GM04503 (cell line): ENCODE data around the gene ARHGEF35.
"Not testable (repeated sequence)": the region's sequence is repeated elsewhere in the genome, so short reads cannot be mapped to it uniquely, and the experiment has no call there.

Source experiments
- DNase-seq: peaks from one replicate; pipeline ENCODE4 v3.0.0-alpha.2; 2012; ENCODE audit warnings: low read depth

ARHGEF35 gene

DNA sequence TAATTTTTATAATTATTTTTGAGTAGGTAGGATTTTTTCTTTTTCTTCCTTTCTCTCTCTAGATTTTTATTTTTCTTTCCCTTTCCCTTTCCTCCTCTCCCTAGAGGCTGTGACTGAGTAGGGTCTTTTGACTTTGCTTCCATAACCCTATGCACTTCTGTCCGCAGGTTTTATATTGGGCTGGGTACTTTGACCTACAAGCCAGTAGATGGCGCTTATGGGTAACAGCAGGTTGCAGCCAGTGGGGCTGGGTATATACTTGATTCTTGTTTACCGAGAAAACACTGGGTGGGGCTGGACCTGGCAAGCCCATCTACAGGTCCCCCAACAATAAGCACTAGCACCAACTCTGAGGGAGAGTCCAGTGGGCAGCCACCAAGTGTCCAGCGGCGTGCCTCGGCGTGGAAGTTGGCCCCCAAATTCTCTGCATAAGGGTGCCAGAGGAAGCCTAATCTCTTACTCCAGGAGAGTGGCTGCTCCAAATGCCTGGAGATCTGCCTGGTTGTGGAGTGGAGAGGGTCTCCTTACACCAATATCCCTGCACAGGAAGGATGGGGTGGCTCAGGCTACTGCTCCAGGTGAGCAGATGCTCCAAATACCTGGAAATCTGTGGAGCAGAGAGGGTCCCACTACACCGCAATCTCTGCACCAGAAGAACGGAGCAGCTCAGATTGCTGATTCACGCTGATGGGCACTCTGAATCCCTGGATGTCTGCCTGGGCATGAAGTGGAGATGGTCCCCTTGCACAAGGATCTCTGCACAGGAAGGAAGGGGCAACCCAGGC, 17.1 kb downstream of the ARHGEF35 start:
- DNase-seq = not testable (repeated sequence)

GRCh38 chr7:144174613-144175012, 21.0 kb downstream of the ARHGEF35 start:
- no peak for DNase-seq

DNA sequence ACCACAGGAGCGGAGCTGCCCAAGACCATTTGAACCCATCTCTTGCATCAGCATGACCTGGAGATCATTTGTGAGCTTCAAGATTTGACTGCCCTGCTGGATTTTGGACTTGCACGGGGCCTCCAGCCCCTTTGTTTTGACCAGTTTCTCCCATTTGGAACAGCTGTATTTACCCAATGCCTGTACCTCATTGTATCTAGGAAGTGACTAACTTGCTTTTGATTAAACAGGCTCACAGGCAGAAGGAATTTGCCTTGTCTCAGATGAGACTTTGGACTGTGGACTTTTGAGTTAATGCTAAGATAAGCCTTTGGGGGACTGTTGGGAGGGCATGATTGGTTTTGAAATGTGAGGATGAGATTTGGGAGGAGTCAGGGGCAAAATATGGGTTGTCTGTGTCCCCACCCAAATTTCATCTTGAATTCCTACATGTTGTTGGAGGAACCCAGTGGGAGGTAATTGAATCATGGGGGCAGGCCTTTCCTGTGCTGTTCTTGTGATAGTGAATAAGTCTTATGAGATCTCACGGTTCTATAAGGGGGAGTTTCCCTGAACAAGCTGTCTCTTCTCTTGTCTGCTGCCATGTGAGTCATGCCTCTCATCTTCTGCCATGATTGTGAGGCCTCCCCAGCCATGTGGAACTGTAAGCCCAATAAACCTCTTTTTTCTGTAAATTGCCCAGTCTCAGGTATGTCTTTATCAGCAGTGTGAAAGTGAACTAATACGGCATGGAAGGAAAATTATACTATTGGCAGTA, 23.9 kb downstream of the ARHGEF35 start:
- DNase-seq = not testable (repeated sequence)

DNA sequence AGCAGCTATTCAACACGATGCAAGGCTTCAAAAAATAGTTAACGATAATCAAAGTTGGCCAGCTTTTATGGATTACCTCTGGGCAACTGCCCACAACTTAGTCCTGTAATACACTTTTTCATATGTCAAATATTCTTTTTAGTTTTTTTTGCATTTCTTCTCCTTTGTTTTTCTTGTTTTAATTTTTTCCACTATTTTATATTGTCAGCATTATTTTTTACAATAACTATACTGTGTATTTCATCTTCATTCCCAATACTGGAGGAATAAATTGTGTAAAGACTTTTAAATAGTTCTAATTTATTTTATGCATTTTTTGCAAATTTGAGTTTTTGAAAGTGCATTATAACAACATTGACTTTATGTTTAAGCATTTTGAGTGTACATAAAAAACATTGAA, 30.8 kb downstream of the ARHGEF35 start:
- no peak for DNase-seq

DNA sequence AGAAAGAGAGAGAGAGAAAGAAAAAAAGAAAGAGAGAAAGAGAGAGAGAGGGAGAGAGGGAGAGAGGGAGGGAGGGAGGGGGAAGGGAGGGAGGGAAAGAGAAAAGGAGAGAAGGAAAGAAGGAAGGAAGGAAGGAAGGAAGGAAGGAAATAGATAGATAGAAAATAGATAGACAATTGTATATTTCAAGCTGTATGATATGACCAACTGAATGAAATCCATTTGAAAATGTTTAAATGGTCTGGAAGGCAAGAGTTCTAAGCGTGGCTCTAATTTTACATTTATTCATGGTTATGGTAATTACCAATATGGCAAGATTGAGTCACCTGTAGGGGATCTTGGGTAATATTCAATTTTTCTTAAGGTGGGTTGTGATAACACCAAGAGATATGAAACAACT, 36.8 kb downstream of the ARHGEF35 start:
- no peak for DNase-seq

- DNase-seq = no peak
These were observed 47.3 kb downstream of the ARHGEF35 start for GRCh38 chr7:144148224-144148827.

DNA sequence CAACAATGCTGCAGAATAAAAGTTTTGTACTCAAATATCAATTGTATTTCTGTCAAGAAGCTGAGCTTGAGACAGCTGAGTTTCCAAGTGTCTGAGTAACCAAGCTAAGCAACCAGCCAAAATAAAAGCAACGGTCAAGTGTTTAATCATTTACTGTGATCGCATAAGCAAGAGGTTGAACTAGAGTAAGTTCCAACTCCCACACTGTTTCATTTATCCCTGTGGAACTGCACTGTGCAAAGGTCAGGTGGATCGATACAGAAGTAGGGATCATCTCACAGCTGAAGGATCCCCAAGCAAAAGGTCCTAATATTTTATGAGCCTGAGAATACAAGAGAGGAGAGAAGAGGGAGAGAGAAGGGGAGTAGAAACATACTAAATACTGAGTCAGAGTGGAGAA, 51.2 kb downstream of the ARHGEF35 start:
- no peak for DNase-seq

GRCh38 chr7:144142187-144142586, 53.4 kb downstream of the ARHGEF35 start:
- DNase-seq = no peak

- no peak for DNase-seq
These were observed 58.1 kb downstream of the ARHGEF35 start for GRCh38 chr7:144137501-144137900.
